Astrocyte of the spinal cord (primary cell): Measurements from ENCODE around the gene NUP214.

Experiments used
- DNase-seq: peaks from one replicate; pipeline ENCODE4 v3.0.0; 2011; ENCODE audit warnings: low read depth, low spot score
- H3K4me3 ChIP-seq: 2 replicates; pipeline ENCODE4 v1.5.1; 2011; ENCODE audit warnings: low read depth, mild to moderate bottlenecking, low read length, moderate library complexity
- in situ Hi-C: cut with HindIII; loops from 2 replicates; pipeline ENCODE4 v1.10.0; 2017; ENCODE audit warnings: low sequenced_read_pairs
- TF ChIP-seq, protein P1 (sequence below): IDR thresholded peaks from 2 replicates; pipeline ENCODE4 v1.5.1; 2012; ENCODE audit warnings: low read depth, mild to moderate bottlenecking, low read length, inconsistent platforms

The NUP214 gene

GRCh38 chr9:131167936-131168335 is 42.5 kb downstream of the NUP214 start:
- H3K4me3 ChIP-seq: no peak overlapping the region
- DNase-seq: no peak
- in situ Hi-C loops: no loop called here
- TF ChIP-seq, protein P1, sequence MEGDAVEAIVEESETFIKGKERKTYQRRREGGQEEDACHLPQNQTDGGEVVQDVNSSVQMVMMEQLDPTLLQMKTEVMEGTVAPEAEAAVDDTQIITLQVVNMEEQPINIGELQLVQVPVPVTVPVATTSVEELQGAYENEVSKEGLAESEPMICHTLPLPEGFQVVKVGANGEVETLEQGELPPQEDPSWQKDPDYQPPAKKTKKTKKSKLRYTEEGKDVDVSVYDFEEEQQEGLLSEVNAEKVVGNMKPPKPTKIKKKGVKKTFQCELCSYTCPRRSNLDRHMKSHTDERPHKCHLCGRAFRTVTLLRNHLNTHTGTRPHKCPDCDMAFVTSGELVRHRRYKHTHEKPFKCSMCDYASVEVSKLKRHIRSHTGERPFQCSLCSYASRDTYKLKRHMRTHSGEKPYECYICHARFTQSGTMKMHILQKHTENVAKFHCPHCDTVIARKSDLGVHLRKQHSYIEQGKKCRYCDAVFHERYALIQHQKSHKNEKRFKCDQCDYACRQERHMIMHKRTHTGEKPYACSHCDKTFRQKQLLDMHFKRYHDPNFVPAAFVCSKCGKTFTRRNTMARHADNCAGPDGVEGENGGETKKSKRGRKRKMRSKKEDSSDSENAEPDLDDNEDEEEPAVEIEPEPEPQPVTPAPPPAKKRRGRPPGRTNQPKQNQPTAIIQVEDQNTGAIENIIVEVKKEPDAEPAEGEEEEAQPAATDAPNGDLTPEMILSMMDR: no peak

GRCh38 chr9:131169563-131170240 is 44.3 kb downstream of the NUP214 start:
- H3K4me3 ChIP-seq: no peak overlapping the region
- in situ Hi-C loops: no loop called here
- TF ChIP-seq, protein P1: no peak

DNA sequence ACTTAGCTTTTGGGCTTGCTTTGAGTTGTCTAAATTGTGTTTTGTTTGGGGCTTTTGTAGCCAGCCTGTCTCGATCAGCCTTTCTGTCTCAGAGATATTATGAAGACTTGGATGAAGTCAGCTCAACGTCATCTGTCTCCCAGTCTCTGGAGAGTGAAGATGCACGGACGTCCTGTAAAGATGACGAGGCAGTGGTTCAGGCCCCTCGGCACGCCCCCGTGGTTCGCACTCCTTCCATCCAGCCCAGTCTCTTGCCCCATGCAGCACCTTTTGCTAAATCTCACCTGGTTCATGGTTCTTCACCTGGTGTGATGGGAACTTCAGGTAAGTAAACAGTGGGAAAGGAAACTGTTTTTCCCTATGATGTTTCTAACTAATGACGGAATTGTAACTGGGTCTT is 48.6 kb downstream of the NUP214 start:
- in situ Hi-C loops: no loop called here
- TF ChIP-seq, protein P1: no peak
- H3K4me3 ChIP-seq: no peak overlapping the region
- DNase-seq: no peak

More at GRCh38 chr9:131169563-131170240, 44.3 kb downstream of the NUP214 start:
- no peak for DNase-seq

DNA sequence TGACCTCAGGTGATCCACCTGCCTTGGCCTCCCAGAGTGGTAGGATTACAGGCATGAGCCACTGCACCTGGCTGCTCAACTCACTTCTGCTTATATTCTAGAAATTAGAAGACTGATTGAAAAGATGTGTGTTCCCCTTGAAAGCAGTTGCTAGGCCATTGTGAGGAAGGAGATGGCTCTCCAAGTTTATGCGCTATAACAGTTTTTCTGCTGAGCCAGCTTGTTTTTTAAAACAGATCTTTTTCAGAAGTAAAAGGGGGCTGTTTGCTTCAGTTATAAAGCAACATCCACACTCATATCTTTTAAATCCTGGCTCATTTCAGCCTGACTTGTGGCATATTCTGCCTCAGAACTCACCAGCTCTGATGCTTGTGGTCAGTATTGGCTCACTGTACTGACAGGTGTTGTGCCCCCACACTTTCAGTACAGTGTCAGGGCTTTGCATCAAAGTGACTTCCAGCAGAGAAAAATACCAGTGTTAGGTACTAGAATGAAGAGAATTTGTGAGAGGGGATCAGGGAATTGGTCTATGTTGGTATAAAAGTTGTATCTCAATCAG is 49.4 kb downstream of the NUP214 start:
- in situ Hi-C loops: no loop called here
- TF ChIP-seq, protein P1: no peak
- H3K4me3 ChIP-seq: no peak overlapping the region
- no peak for DNase-seq

DNA sequence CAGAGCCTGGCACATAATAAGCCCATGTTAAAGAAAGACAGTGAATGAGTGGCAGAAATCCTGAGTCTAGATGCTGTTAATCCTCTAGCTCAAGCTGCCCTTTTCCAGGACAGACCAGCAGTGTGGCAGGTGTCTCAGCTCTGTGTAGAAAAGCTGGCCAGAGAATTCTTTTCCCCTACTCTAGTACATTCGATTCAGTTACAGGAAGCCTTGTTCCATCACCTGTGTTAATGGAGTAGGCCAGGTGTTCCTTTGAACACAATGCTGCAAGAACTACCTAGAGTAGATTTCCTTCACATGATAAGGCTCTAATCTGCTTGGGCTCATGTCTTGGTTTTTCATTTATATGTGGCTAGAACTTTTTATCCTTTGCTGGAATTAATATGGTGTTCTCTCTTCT is 52.5 kb downstream of the NUP214 start:
- no peak overlapping the region for H3K4me3 ChIP-seq
- TF ChIP-seq, protein P1: no peak
- in situ Hi-C loops: no loop called here
- no peak for DNase-seq

DNA sequence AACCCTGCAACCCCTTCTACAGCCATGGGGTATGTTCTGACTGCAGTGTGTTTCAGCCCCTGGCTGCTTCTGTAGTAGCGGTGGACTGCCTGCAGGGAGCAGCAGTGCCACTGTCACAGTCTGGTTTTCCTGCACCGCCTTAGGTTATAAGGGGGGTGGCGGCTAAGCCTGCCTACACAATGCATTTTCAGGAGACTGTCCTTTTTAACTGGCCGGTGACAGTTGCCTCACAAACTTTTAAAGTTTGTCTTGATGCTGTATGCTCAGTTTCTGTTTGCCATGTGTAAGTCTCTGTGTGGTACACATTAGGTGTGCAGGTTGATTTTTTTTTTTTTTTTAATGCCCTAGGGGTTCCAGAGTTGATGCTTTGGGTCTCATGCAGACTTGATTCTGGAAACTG is 53.0 kb downstream of the NUP214 start:
- in situ Hi-C loops: no loop called here
- TF ChIP-seq, protein P1: peak; percentile 99
- no peak overlapping the region for H3K4me3 ChIP-seq
- peak; percentile 63 for DNase-seq
